Measurements from ENCODE around the gene CFC1B. TPM values are rescaled to one million over a fixed set of nuclear protein-coding genes. Genes with fewer than 3 reads are reported as not detected.
"Not testable (repeated sequence)": the region's sequence is repeated elsewhere in the genome, so short reads cannot be mapped to it uniquely, and the experiment has no call there.

CFC1B gene
- not detected in 2 replicates for total RNA-seq (2014; rRNA removed; shearing (Covaris generic))

GRCh38 chr2:130520992-130521391 lies at the start of gene CFC1B:
Gene CFC1B, plus strand, starts transcription at chr2:130521222. Its CDS starts 263 bp downstream, at chr2:130521485.
- not testable (repeated sequence) for DNase-seq (ENCODE audit: low read depth)

GRCh38 chr2:130491073-130491472 lies 29.9 kb upstream of the CFC1B start:
- not testable (repeated sequence) for DNase-seq (ENCODE audit: low read depth)

- not testable (repeated sequence) for DNase-seq (ENCODE audit: low read depth)
Measured at GRCh38 chr2:130509228-130509627, 11.8 kb upstream of the CFC1B start, which contains the start of gene POTEI. Gene POTEI, minus strand, starts transcription at chr2:130509328. Its CDS starts 93 bp downstream, at chr2:130509235.

GRCh38 chr2:130510807-130511746 lies 9.9 kb upstream of the CFC1B start:
- not testable (repeated sequence) for DNase-seq (ENCODE audit: low read depth)

GRCh38 chr2:130511747-130512451 lies 9.1 kb upstream of the CFC1B start:
- DNase-seq (ENCODE audit: low read depth): not testable (repeated sequence)

GRCh38 chr2:130518516-130519106 lies 2.4 kb upstream of the CFC1B start:
- DNase-seq (ENCODE audit: low read depth): not testable (repeated sequence)

- DNase-seq (ENCODE audit: low read depth): not testable (repeated sequence)
Measured at GRCh38 chr2:130522390-130522789, 1.4 kb downstream of the CFC1B start.

- not testable (repeated sequence) for DNase-seq (ENCODE audit: low read depth)
Measured at GRCh38 chr2:130527365-130527967, 6.4 kb downstream of the CFC1B start.

GRCh38 chr2:130529545-130529944 lies 8.5 kb downstream of the CFC1B start:
- DNase-seq (ENCODE audit: low read depth): not testable (repeated sequence)

GRCh38 chr2:130530212-130530611 lies 9.2 kb downstream of the CFC1B start:
- not testable (repeated sequence) for DNase-seq (ENCODE audit: low read depth)

GRCh38 chr2:130531225-130531624 lies 10.2 kb downstream of the CFC1B start:
- DNase-seq (ENCODE audit: low read depth): not testable (repeated sequence)

GRCh38 chr2:130531672-130532071 lies 10.7 kb downstream of the CFC1B start:
- DNase-seq (ENCODE audit: low read depth): not testable (repeated sequence)

- DNase-seq (ENCODE audit: low read depth): not testable (repeated sequence)
Measured at GRCh38 chr2:130536654-130537053, 15.6 kb downstream of the CFC1B start.

GRCh38 chr2:130538271-130538670 lies 17.2 kb downstream of the CFC1B start:
- not testable (repeated sequence) for DNase-seq (ENCODE audit: low read depth)

GRCh38 chr2:130542789-130543188 lies 21.8 kb downstream of the CFC1B start:
- DNase-seq (ENCODE audit: low read depth): not testable (repeated sequence)

GRCh38 chr2:130543785-130544528 lies 22.9 kb downstream of the CFC1B start:
- DNase-seq (ENCODE audit: low read depth): not testable (repeated sequence)

- not testable (repeated sequence) for DNase-seq (ENCODE audit: low read depth)
Measured at GRCh38 chr2:130544978-130545377, 24.0 kb downstream of the CFC1B start.

GRCh38 chr2:130548418-130548817 lies 27.4 kb downstream of the CFC1B start:
- DNase-seq (ENCODE audit: low read depth): not testable (repeated sequence)

GRCh38 chr2:130549475-130549874 lies 28.5 kb downstream of the CFC1B start:
- not testable (repeated sequence) for DNase-seq (ENCODE audit: low read depth)

GRCh38 chr2:130554178-130554577 lies 33.2 kb downstream of the CFC1B start:
- not testable (repeated sequence) for DNase-seq (ENCODE audit: low read depth)

GRCh38 chr2:130556441-130556840 lies 35.4 kb downstream of the CFC1B start:
- DNase-seq (ENCODE audit: low read depth): not testable (repeated sequence)
